SU-DHL-6 (cell line): Measurements from ENCODE around the gene C1orf35.

Source experiments
- H2AFZ ChIP-seq: fragments of 200-600 bp; sonication (generic); 2 replicates; pipeline ENCODE4 v1.6.1; 2014; ENCODE audit warnings: low read depth, mild to moderate bottlenecking, moderate library complexity, mixed read lengths, antibody characterized with exemption, low read length; ENCODE audit not compliant: severe bottlenecking
- H3F3A ChIP-seq: fragments of 200-600 bp; shearing (Covaris generic); 2 replicates; pipeline ENCODE4 v1.6.0; 2016; ENCODE audit warnings: antibody characterized with exemption, mild to moderate bottlenecking; ENCODE audit not compliant: insufficient read depth
- H3K27ac ChIP-seq: fragments of 200-600 bp; sonication (generic); 2 replicates; pipeline ENCODE4 v1.5.1; 2016; ENCODE audit warnings: low read depth, mild to moderate bottlenecking, low read length, moderate library complexity, mixed read lengths
- H3K27me3 ChIP-seq: fragments of 200-600 bp; sonication (generic), shearing (Covaris generic); 2 replicates; pipeline ENCODE4 v1.6.0; 2014; ENCODE audit warnings: mild to moderate bottlenecking, low read length
- H3K36me3 ChIP-seq: fragments of 200-600 bp; sonication (generic); 2 replicates; pipeline ENCODE4 v1.6.1; 2014; ENCODE audit warnings: mild to moderate bottlenecking, low read length, mixed read lengths
- H3K4me2 ChIP-seq: fragments of 300-600, 200-600 bp; shearing (Covaris generic), sonication (generic); 2 replicates; pipeline ENCODE4 v1.6.0; 2014; ENCODE audit warnings: low read length, low read depth, mild to moderate bottlenecking; ENCODE audit not compliant: poor library complexity, severe bottlenecking
- H3K4me3 ChIP-seq: fragments of 200-600 bp; sonication (generic); 2 replicates; pipeline ENCODE4 v1.5.1; 2014; ENCODE audit warnings: antibody characterized with exemption, low read length, mild to moderate bottlenecking, mixed read lengths; ENCODE audit not compliant: insufficient read depth, poor library complexity, severe bottlenecking
- H3K79me2 ChIP-seq: fragments of 200-600 bp; sonication (generic); 2 replicates; pipeline ENCODE4 v1.6.1; 2014; ENCODE audit warnings: mild to moderate bottlenecking, low read length, moderate library complexity; ENCODE audit not compliant: insufficient read depth
- H3K9ac ChIP-seq: fragments of 200-600 bp; sonication (generic); 2 replicates; pipeline ENCODE4 v1.7.0; 2014; ENCODE audit warnings: mild to moderate bottlenecking, low read length
- H3K9me2 ChIP-seq: fragments of 200-600 bp; sonication (generic); replicated peaks from 2 replicates; pipeline ENCODE4 v1.6.1; 2014; ENCODE audit warnings: low read length; ENCODE audit not compliant: insufficient read depth
- H3K9me3 ChIP-seq: fragments of 200-600 bp; sonication (generic); 2 replicates; pipeline ENCODE4 v1.6.1; 2014; ENCODE audit warnings: low read length, mixed read lengths; ENCODE audit not compliant: insufficient read depth
- H4K20me1 ChIP-seq: fragments of 200-600 bp; sonication (generic); 2 replicates; pipeline ENCODE4 v1.6.1; 2014; ENCODE audit warnings: low read depth, mild to moderate bottlenecking, antibody characterized with exemption, low read length, moderate library complexity, mixed read lengths
- EZH2phosphoT487 ChIP-seq: fragments of 200-600 bp; sonication (generic), shearing (Covaris generic); conservative IDR thresholded peaks from 2 replicates; pipeline ENCODE4 v1.6.1; 2018; ENCODE audit warnings: mild to moderate bottlenecking, antibody characterized with exemption, low read length, moderate library complexity, mixed read lengths
- TF ChIP-seq, protein P1 (sequence below): fragments of 200-600 bp; sonication (generic); IDR thresholded peaks from one replicate; pipeline ENCODE4 v1.5.1; 2017; ENCODE audit warnings: antibody characterized with exemption, mild to moderate bottlenecking, low read length, moderate library complexity; ENCODE audit not compliant: insufficient read depth, poor library complexity, severe bottlenecking

Gene C1orf35

GRCh38 chr1:228093050-228093906 is 9.8 kb downstream of the C1orf35 start:
- Histone ChIP-seq H3K9me2 (no peaks in the 10 kb centered on the region), H2AFZ (no peak overlapping the region), H3K27me3 (no peaks in the 10 kb centered on the region), H4K20me1 (peaks cover 30% of the 10 kb centered on the region), H3K27ac (no peak overlapping the region), H3K4me3 (no peak overlapping the region), H3K9ac (no peak overlapping the region), H3K36me3 (peaks cover 37% of the 10 kb centered on the region), H3K79me2 (peaks cover 93% of the 10 kb centered on the region), H3K4me2 (no peak overlapping the region), H3F3A (no peaks in the 10 kb centered on the region), H3K9me3 (peaks cover 20% of the 10 kb centered on the region; the same call in 1 of the 2 replicates)
- TF ChIP-seq, protein P1, sequence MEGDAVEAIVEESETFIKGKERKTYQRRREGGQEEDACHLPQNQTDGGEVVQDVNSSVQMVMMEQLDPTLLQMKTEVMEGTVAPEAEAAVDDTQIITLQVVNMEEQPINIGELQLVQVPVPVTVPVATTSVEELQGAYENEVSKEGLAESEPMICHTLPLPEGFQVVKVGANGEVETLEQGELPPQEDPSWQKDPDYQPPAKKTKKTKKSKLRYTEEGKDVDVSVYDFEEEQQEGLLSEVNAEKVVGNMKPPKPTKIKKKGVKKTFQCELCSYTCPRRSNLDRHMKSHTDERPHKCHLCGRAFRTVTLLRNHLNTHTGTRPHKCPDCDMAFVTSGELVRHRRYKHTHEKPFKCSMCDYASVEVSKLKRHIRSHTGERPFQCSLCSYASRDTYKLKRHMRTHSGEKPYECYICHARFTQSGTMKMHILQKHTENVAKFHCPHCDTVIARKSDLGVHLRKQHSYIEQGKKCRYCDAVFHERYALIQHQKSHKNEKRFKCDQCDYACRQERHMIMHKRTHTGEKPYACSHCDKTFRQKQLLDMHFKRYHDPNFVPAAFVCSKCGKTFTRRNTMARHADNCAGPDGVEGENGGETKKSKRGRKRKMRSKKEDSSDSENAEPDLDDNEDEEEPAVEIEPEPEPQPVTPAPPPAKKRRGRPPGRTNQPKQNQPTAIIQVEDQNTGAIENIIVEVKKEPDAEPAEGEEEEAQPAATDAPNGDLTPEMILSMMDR, result no peak
- TF ChIP-seq EZH2phosphoT487, result no peak

GRCh38 chr1:228092342-228093049 is 10.6 kb downstream of the C1orf35 start:
- Histone ChIP-seq H3F3A (no peaks in the 10 kb centered on the region), H2AFZ (no peak overlapping the region), H3K79me2 (peaks cover 100% of the 10 kb centered on the region), H3K9ac (no peak overlapping the region), H4K20me1 (peaks cover 30% of the 10 kb centered on the region), H3K9me3 (peaks cover 20% of the 10 kb centered on the region; the same call in 1 of the 2 replicates), H3K4me2 (no peak overlapping the region), H3K9me2 (no peaks in the 10 kb centered on the region), H3K4me3 (no peak overlapping the region), H3K36me3 (peaks cover 37% of the 10 kb centered on the region), H3K27me3 (no peaks in the 10 kb centered on the region), H3K27ac (no peak overlapping the region)
- no peak for TF ChIP-seq EZH2phosphoT487
- TF ChIP-seq, protein P1, result no peak

DNA sequence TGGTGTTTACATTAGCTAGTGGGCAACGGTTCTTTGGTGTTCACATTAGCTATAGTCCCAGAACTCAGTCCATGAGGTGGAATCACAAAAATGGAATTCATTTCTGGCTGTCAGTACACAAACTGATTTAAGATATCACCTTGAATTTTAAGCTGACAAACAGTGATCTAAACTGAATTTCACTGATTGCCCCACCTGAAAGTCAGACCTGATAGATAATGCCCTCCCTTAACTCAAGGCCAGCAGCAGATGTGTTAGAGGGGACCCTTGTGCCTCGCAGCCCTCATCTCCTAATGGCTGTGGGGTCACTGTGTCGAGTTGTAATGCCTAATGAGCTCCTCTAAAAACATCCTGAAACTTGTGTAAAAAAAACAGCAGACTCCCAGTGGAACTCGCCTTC is 12.0 kb downstream of the C1orf35 start:
- Histone ChIP-seq H3K27me3 (no peaks in the 10 kb centered on the region), H3K9me2 (no peaks in the 10 kb centered on the region), H4K20me1 (peaks cover 40% of the 10 kb centered on the region), H3K9ac (no peak overlapping the region), H3K9me3 (peaks cover 20% of the 10 kb centered on the region; the same call in 1 of the 2 replicates), H3F3A (no peaks in the 10 kb centered on the region), H3K27ac (no peak overlapping the region), H2AFZ (no peak overlapping the region), H3K4me2 (no peak overlapping the region), H3K4me3 (no peak overlapping the region), H3K79me2 (peaks cover 100% of the 10 kb centered on the region), H3K36me3 (peaks cover 37% of the 10 kb centered on the region)
- TF ChIP-seq, protein P1, result no peak
- no peak for TF ChIP-seq EZH2phosphoT487
